ENCODE results near the gene DOCK1. TPM values are rescaled to one million over a fixed set of nuclear protein-coding genes. Genes with fewer than 3 reads are reported as not detected.

DOCK1 gene
- total and polyA plus RNA-seq, 2 donors (not counting 1 experiment from before 2014, with no cell fraction given), result 20.5 to 91.0 TPM

DNA sequence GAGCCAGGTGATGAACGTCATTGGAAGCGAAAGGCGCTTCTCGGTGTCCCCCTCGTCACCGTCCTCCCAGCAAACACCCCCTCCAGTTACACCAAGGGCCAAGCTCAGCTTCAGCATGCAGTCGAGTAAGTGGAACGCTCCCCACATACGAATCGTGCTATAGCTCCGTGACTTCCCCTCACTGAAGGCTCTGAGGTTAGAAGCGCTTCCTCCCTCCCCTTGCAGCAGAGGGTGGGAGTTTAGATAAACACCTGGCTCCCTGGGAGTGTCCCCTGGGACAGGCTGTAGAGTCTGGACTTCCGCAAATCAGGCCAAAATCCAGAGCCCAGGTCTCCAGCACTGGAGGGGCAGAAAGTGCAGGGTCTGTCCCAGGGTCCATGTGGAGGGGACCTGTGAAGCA is 538.9 kb downstream of the DOCK1 start:
- H3K4me2 ChIP-seq (ENCODE audit: extremely low read depth, insufficient read depth, low read length), result no peak overlapping the region
- peaks cover 2% of the 10 kb centered on the region for H3K36me3 ChIP-seq (ENCODE audit: control insufficient read depth, insufficient read depth, low read length)

DNA sequence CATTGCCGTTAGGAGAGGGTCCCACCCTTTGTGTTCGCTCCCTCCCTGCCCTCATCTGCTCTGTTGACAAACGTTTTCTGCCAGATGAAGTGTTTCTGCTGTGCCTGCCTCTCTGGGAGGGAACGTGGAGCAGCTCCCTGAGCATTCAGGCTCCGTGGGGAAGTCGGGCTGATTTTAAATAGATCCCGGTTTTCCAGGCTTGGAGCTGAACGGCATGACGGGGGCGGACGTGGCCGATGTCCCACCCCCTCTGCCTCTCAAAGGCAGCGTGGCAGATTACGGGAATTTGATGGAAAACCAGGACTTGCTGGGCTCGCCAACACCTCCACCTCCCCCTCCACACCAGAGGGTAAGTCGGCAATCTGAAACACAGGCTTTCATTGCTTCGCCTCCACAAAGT is 542.0 kb downstream of the DOCK1 start:
- Histone ChIP-seq H4K20me1 (ENCODE audit: control insufficient read depth, extremely low read depth, insufficient read depth, low read length) (no peaks in the 10 kb centered on the region), H3K4me1 (ENCODE audit: control insufficient read depth, extremely low read depth, insufficient read depth, low read length) (no peaks in the 10 kb centered on the region), H3K9ac (ENCODE audit: insufficient read depth, low read length) (no peak overlapping the region), H2AFZ (ENCODE audit: low read length) (no peak overlapping the region), H3K4me3 (replicated peaks in 1 of 4; ENCODE audit: control extremely low read depth in 1 of 4, insufficient read depth in 1 of 4, low read depth in 3 of 4, low read length in 4 of 4) (no peak overlapping the region), H3K79me2 (ENCODE audit: control insufficient read depth, insufficient read depth, low read length) (no peaks in the 10 kb centered on the region), H3K27me3 (ENCODE audit: control insufficient read depth, insufficient read depth, low read length) (no peaks in the 10 kb centered on the region), H3K27ac (ENCODE audit: insufficient read depth, low read length) (no peak overlapping the region), H3K9me3 (ENCODE audit: control insufficient read depth, insufficient read depth, low read depth, low read length) (no peaks in the 10 kb centered on the region), H3K36me3 (ENCODE audit: control insufficient read depth, insufficient read depth, low read length) (peaks cover 2% of the 10 kb centered on the region), H3K4me2 (ENCODE audit: extremely low read depth, insufficient read depth, low read length) (no peak overlapping the region)
- TF ChIP-seq EZH2 (IDR thresholded peaks at IDR 0.05; ENCODE audit: low read length, missing control alignments) (no peak), CTCF (conservative IDR thresholded peaks at IDR 0.05 in 1 of 2, IDR thresholded peaks at IDR 0.05 in 1 of 2; ENCODE audit: low read depth in 1 of 2, low read length in 2 of 2) (no peak)
- DNase-seq (ENCODE audit: low read depth in 2 of 2), result no peak

More for the DNA sequence above, 538.9 kb downstream of the DOCK1 start:
- no peak overlapping the region for H3K4me3 ChIP-seq (replicated peaks in 1 of 4; ENCODE audit: control extremely low read depth in 1 of 4, insufficient read depth in 1 of 4, low read depth in 3 of 4, low read length in 4 of 4)
- no peaks in the 10 kb centered on the region for H3K9me3 ChIP-seq (ENCODE audit: control insufficient read depth, insufficient read depth, low read depth, low read length)
- no peaks in the 10 kb centered on the region for H3K79me2 ChIP-seq (ENCODE audit: control insufficient read depth, insufficient read depth, low read length)
- H3K27me3 ChIP-seq (ENCODE audit: control insufficient read depth, insufficient read depth, low read length), result no peaks in the 10 kb centered on the region
- H3K27ac ChIP-seq (ENCODE audit: insufficient read depth, low read length), result no peak overlapping the region
- H3K9ac ChIP-seq (ENCODE audit: insufficient read depth, low read length), result no peak overlapping the region
- no peak overlapping the region for H2AFZ ChIP-seq (ENCODE audit: low read length)
- no peak for DNase-seq (ENCODE audit: low read depth in 2 of 2)
- no peaks in the 10 kb centered on the region for H4K20me1 ChIP-seq (ENCODE audit: control insufficient read depth, extremely low read depth, insufficient read depth, low read length)
- TF ChIP-seq CTCF (conservative IDR thresholded peaks at IDR 0.05 in 1 of 2, IDR thresholded peaks at IDR 0.05 in 1 of 2; ENCODE audit: low read depth in 1 of 2, low read length in 2 of 2) (no peak), EZH2 (IDR thresholded peaks at IDR 0.05; ENCODE audit: low read length, missing control alignments) (no peak)
- no peaks in the 10 kb centered on the region for H3K4me1 ChIP-seq (ENCODE audit: control insufficient read depth, extremely low read depth, insufficient read depth, low read length)

GRCh38 chr10:127449490-127449889 is 544.3 kb downstream of the DOCK1 start:
- no peak for TF ChIP-seq CTCF (conservative IDR thresholded peaks at IDR 0.05 in 1 of 2, IDR thresholded peaks at IDR 0.05 in 1 of 2; ENCODE audit: low read depth in 1 of 2, low read length in 2 of 2)
- no peak for TF ChIP-seq EZH2 (IDR thresholded peaks at IDR 0.05; ENCODE audit: low read length, missing control alignments)
- H3K27me3 ChIP-seq (ENCODE audit: control insufficient read depth, insufficient read depth, low read length), result no peaks in the 10 kb centered on the region
- no peak overlapping the region for H3K27ac ChIP-seq (ENCODE audit: insufficient read depth, low read length)
- peaks cover 2% of the 10 kb centered on the region for H3K36me3 ChIP-seq (ENCODE audit: control insufficient read depth, insufficient read depth, low read length)
- H3K4me2 ChIP-seq (ENCODE audit: extremely low read depth, insufficient read depth, low read length), result no peak overlapping the region
- H4K20me1 ChIP-seq (ENCODE audit: control insufficient read depth, extremely low read depth, insufficient read depth, low read length), result no peaks in the 10 kb centered on the region
- H3K9ac ChIP-seq (ENCODE audit: insufficient read depth, low read length), result no peak overlapping the region
- no peaks in the 10 kb centered on the region for H3K79me2 ChIP-seq (ENCODE audit: control insufficient read depth, insufficient read depth, low read length)
- H3K4me3 ChIP-seq (replicated peaks in 1 of 4; ENCODE audit: control extremely low read depth in 1 of 4, insufficient read depth in 1 of 4, low read depth in 3 of 4, low read length in 4 of 4), result no peak overlapping the region
- H3K9me3 ChIP-seq (ENCODE audit: control insufficient read depth, insufficient read depth, low read depth, low read length), result no peaks in the 10 kb centered on the region
- H2AFZ ChIP-seq (ENCODE audit: low read length), result no peak overlapping the region
- no peak for DNase-seq (ENCODE audit: low read depth in 2 of 2)
- no peaks in the 10 kb centered on the region for H3K4me1 ChIP-seq (ENCODE audit: control insufficient read depth, extremely low read depth, insufficient read depth, low read length)

All from fibroblast of lung (primary cell).